NCI-H2107 (cell line): ENCODE measurements around the gene PSMD2.
A peak's percentile ranks its signal among the peaks of the same experiment; 100 is the strongest.

Source experiments
- DNase-seq: peaks from one replicate; lab custom pipeline; 2025; lab: John Stamatoyannopoulos, UW

PSMD2 gene

DNA sequence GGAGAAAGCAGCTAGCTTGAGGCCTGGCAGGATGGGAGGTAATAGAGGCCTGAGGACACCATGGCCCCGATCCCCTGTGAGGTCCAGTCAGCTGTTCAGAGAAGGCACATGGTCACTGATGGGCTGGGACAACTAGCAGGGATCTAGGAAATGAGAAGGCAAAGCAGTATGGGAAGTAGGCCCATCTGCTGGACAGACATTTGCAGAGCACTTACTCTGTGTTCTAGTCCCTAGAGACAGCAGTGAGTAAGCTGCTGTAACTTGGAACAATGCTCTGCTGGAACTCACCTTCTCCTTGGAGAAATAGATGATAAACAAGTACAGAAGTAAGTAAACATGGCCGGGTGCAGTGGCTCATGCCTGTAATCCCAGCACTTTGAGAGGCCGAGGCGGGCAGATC is 16.1 kb upstream of the PSMD2 start:
- no peak for DNase-seq

DNA sequence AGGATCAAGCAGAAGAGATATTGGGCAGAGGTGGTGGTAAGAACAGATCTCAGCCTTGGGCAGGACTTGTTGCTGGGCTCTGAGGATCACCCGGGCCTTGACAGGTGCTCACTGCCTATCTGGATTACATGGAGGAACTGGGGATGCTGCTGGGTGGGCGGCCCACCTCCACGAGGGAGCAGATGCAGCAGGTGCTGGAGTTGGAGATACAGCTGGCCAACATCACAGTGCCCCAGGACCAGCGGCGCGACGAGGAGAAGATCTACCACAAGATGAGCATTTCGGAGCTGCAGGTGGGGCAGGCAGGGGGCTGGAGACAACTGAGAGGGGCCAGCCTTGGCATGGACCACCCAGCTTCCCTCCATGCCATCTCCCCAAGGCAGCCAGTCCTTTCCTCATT is 15.4 kb upstream of the PSMD2 start:
- no peak for DNase-seq

DNA sequence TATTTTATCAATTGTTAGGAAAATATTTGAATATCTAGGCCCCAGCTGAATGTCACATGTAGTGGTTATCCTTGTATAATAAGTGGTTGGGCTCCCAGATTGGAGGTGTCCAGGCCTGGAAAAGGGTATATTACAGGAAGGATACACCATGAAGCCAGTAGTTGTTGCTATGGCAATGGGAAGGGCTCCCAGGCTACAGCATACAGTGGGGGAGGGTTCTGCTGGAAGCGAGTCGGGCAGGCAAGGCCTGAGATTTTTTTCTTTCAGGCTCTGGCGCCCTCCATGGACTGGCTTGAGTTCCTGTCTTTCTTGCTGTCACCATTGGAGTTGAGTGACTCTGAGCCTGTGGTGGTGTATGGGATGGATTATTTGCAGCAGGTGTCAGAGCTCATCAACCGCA is 14.3 kb upstream of the PSMD2 start:
- DNase-seq = peak; percentile 92

DNA sequence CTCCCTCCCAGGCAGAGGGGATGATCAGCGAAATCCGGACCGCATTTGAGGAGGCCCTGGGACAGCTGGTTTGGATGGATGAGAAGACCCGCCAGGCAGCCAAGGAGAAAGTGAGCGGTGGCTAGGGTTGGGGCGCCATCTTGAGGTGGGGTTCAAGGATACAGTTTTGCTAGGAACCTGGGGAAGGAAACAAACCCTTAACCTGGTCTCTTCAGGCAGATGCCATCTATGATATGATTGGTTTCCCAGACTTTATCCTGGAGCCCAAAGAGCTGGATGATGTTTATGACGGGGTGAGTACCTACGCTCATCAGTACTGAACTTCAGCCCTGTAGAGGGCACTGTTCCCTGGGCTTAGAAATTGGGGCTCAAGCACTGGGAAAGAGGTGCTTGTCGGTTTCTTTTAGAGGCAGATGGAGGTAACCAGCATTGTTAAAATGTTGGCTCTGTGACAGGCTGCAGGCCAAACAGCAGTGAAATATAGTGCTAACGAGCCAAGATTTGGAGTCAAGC is 9.6 kb upstream of the PSMD2 start:
- peak; percentile 84 for DNase-seq

DNA sequence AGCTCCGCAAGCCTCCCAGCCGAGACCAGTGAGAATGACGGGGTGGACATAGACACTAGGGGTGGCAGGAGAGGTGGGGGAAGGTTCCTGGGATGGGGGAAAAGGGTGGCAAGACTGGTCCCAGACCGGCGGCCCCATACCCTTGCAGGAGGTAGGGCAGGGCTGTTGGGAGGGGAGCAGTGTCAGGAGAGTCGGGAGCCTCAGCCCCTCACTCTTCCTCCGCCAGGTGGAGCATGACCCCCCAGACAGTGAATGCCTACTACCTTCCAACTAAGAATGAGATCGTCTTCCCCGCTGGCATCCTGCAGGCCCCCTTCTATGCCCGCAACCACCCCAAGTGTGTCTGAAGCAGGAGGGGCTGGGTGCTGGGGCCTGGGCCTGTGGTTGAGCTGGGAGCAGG is 8.7 kb upstream of the PSMD2 start:
- DNase-seq = no peak

DNA sequence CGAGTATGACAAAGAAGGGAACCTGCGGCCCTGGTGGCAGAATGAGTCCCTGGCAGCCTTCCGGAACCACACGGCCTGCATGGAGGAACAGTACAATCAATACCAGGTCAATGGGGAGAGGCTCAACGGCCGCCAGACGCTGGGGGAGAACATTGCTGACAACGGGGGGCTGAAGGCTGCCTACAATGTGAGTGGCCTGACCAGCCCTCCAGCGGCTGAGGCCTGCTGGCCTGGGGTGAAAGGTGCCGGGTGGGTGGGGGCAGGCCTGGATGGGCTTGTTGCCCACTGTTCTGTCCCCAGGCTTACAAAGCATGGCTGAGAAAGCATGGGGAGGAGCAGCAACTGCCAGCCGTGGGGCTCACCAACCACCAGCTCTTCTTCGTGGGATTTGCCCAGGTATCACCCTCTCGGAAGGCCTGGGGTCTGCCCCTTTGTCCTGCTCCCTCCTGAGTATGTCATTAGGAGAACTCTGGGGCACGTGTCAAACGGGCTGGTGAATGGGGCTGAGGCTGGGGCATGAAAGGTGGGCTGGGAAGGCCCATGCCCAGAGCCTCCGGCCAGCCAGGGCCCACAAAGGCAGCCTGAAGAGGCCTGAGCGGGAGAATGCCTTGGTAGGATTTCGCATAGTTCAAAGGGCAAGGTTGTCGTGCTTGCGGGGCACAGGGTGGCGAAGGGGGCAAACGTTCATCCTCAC is 7.8 kb upstream of the PSMD2 start:
- no peak for DNase-seq

DNA sequence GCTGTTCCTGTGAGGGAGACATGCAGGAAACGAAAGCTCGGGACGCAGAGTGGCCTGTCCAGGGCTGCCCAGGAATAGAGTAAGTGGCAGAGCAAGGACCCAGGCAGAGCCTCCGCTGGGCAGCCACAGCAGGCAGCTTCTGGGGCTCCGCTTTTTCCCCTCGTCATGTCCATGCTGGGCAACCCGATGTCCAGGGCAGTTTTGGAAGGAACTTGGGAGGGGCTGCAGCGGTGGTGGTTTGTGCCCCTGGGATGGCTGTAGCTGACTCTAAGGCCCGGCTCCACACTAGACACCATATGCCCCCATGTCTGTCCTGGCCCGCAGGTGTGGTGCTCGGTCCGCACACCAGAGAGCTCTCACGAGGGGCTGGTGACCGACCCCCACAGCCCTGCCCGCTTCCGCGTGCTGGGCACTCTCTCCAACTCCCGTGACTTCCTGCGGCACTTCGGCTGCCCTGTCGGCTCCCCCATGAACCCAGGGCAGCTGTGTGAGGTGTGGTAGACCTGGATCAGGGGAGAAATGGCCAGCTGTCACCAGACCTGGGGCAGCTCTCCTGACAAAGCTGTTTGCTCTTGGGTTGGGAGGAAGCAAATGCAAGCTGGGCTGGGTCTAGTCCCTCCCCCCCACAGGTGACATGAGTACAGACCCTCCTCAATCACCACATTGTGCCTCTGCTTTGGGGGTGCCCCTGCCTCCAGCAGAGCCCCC is 7.1 kb upstream of the PSMD2 start:
- DNase-seq = no peak

DNA sequence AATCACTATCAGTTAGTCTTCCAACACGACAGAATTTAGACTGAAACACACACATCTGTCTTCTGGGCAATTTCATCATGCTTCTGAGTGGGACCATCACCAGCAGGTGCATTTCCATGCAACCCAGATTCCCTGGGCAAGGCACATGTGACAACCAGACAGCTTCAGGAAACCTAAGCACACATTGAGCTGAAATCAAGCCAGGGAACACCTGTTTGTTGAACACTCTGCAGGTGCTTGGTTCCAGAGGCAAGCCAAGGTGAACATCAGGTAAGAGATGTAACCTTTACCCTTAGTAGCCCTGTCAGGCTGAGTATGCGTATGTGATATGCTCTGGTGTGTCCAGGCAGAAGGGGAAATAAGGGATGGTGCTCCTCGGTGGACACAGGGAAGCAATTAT is 3.3 kb upstream of the PSMD2 start:
- DNase-seq = no peak

DNA sequence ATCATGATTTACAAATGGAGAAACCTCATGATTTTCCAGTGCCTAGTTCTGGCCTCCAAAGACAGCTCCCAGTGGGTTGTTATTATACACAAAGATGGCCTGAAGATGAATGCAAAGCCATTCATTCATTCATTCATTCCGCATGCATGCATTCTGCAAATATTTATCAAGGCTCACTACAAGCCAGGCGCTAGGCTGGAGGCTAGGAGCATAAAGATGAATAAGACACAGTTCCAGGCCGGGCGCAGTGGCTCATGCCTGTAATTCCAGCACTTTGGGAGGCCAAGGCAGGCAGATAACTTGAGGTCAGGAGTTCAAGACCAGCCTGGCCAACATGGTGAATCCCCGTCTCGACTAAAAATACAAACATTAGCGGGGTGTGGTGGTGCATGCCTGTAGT is 2.4 kb upstream of the PSMD2 start:
- DNase-seq = no peak

DNA sequence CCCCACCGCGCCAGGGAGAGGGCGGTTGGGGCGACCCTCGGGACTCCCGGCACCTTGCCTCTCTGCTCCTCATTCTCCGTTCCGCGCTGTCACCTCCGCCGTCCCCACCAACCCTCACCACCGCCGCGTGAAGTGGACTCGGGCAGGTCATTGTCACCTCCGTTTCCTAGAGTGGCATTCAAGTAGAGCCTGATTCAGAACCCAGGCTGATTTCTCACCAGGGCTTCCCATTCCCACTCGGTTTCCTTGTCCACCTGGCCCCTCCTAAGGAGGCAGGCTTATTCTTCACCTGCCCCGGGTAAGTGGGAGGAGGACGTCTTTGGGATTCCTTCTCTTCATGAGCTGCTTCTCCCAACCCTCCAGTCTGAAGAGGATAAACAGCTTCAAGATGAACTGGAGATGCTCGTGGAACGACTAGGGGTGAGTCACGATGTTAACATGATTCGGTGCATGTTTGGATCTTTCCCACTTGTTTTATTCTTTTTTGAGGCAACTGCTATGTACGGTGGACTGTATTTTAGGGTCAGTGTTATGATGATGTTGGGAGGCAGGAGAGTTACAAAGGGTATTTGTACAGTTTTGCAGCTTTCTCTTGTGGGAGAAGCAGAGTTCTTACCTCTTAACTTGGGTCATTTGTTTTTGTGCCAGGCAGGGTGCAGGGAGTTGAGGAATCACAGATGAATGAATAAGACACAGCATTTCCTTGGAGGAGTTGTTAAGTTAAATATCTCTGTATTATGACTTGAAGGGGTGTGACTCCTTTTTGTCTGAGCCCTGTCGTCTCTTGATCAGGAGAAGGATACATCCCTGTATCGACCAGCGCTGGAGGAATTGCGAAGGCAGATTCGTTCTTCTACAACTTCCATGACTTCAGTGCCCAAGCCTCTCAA is 692 bp downstream of the PSMD2 start:
- DNase-seq = no peak

DNA sequence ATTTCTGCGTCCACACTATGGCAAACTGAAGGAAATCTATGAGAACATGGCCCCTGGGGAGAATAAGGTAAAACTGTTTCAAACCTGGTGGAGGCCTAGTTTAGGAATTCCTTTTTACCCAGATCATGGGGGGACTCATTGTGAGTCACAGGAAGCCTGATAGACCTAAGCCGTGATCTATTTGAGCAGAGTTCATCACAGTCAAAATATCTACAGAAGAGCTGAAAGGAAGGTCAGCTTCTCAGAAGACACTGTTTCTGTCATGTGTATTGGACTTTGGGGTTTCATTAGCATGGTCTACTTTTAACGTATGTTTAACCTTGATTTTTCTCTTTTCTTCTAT is 1.3 kb downstream of the PSMD2 start:
- DNase-seq = no peak

DNA sequence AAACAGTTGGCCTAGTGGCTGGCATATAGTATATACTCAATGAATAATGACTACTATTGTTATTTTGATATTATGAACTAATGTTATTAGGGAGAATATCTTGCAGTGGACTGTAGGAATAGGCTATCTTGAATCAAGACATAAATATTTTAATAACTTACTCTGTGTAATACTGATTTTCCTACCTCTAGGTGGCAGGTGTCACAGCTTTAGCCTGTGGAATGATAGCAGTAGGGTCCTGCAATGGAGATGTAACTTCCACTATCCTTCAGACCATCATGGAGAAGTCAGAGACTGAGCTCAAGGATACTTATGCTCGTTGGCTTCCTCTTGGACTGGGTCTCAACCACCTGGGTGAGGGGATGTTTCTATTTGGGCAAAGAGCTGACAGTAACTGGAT is 6.5 kb downstream of the PSMD2 start:
- no peak for DNase-seq

DNA sequence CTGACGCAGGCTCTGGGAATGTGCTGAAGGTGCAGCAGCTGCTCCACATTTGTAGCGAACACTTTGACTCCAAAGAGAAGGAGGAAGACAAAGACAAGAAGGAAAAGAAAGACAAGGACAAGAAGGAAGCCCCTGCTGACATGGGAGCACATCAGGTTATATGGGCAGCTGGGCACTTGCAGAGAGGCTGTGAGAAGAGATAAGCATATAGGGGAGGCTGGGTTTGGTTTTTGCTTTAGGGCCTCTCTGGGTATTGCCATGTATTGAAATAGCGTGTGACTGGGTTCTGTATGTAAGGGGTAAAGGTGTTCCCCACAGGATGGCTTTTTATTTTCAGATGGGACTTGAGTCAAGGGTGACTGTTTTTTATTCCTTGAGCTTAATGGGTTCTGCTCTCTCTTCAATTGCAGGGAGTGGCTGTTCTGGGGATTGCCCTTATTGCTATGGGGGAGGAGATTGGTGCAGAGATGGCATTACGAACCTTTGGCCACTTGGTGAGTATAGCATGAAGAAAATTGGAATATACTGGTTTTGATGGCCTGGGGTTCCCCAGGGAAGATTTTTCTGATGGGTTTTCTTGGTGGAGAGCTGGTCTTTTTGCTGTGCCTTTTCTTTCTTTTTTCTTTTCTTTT is 7.4 kb downstream of the PSMD2 start:
- DNase-seq = no peak

DNA sequence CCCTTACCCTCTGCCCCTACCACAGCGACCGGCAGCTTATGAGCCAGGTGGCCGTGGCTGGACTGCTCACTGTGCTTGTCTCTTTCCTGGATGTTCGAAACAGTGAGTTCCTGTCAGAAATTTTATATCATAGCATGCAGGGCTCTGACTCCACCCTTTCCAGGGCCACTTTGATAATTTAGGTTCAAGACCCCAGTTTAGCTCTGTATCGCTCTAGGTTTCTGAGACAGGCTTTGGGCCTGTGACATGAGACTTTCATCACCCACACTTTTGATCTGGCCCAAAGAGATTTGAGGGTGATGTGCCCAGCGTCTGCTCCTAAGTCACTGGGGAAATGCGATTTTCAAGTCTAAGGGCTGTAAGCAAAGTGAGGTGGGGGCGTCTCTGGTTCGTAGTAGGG is 8.9 kb downstream of the PSMD2 start:
- no peak for DNase-seq

DNA sequence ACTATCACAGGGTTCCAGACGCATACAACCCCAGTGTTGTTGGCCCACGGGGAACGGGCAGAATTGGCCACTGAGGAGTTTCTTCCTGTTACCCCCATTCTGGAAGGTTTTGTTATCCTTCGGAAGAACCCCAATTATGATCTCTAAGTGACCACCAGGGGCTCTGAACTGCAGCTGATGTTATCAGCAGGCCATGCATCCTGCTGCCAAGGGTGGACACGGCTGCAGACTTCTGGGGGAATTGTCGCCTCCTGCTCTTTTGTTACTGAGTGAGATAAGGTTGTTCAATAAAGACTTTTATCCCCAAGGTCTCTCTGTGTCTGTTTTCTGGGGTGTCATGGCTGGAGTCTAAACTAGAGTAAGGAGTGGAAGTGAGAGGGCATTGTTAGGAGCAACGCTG is 9.7 kb downstream of the PSMD2 start:
- no peak for DNase-seq

DNA sequence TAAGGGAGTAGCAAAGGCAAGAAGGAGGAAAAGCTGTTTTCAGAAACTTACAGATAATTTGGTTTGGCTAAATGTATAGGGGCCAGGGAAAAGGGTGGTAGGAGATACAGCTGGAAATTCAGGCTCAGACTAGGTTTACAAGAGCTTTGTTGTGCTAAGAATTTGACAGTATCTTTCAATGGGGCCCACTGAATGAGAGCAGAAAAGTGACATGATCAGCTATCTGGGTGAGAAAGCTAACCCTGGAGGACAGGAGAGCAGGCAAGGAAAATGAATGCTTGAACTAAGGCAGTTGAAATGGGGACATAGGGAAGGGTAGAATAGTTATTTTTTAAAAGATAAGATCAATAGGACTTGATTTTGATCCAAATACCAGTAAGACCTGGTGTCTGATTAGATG is 12.6 kb downstream of the PSMD2 start:
- no peak for DNase-seq

DNA sequence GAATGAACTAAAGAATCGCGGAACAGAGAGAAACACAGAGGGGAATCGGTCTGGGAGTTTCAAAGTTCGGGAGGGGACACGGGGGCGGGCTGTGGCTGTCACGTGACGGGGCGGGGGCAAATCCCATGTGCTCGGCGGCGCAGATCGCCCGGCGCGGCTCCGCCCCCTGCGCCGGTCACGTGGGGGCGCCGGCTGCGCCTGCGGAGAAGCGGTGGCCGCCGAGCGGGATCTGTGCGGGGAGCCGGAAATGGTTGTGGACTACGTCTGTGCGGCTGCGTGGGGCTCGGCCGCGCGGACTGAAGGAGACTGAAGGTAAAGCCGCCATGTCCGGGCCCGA is 15.3 kb downstream of the PSMD2 start, which contains the start of gene EIF4G1:
EIF4G1 (plus strand) TSS at position 244 of the 337 bp plus-strand sequence. CDS start 1,191 bp downstream, outside the sequence.
- peak; percentile 98 for DNase-seq

DNA sequence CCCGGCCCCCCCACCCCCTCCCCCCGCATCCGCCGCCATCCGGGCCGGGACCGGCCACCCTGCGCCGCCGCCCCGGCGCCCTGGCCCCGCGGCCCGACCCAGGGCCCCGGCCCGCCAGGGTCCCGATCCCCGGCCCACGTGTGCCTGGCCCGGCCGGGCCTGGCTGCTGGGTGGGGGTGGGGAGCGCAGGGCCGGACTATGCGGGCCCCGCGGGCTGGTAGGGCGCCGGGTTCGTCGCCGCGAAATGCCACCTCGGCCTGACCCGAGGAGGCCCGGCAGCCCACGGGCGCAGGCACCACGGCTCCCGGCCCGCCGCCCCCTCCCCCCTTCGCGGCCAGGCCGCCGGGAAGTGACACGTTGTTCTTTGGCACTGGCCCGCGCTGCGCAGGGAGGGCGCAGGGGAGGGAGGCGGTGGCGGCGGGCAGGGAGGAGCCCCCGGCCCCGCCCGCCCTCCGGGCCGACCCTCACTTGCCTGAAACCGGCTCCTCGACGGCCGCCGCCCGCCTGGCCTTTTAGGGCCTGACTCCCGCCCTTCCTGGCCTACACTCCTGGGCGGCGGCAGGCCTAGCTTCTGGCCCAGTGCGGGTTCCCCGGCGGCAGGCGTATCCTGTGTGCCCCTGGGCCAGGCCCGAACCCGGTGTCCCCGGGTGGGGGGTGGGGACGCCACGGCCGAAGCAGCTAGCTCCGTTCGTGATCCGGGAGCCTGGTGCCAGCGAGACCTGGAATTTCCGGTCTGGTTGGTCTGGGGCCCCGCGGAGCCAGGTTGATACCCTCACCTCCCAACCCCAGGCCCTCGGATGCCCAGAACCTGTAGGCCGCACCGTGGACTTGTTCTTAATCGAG is 15.9 kb downstream of the PSMD2 start:
- DNase-seq = peak; percentile 65

DNA sequence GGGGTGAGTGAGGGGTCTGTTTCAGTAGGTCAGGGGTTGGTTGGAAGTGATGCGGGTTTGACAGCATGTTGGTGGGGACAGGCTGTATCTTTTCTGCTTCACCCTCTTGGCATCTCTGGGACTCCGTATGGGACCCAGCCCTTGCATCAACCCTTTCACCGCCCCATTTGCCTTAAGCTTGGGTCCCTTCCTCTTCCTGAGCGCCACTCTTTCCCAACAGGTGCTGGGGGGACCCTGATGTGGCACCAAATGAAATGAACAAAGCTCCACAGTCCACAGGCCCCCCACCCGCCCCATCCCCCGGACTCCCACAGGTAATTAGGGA is 16.5 kb downstream of the PSMD2 start:
- DNase-seq = no peak

DNA sequence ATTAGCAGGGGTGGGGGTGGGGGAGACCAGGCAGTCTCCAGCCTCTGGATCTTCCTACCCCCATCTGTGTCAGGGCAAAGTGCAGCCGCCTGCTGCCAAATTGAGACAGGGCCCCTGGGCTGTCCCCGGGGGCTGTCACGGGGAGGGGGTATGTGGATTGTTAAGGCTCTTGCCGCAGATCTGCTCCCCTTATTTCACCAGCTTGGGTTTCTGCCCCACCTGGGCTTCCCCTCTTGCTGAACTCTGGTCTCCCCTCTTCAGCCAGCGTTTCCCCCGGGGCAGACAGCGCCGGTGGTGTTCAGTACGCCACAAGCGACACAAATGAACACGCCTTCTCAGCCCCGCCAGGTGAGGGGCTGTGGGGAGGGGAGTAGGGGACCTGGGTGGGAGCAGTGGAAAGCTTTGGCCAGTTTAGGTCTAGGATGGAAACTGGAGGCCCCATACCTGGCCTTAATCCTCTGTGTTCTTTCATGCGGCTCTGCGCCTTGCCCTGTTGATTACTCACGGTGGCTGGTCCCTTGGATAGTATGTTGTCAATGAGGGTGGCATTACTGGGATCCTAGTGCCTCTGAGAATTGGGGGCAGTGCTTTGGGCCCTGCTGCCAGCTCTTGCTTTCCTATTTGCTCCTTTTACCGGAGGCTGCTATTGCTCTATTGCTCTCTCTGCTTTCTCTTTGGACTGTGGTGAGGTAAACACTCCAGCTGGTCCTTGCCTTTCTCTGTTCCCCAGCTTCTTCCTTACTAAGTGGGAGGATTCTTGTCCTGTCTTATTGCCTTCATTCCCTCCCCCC is 17.0 kb downstream of the PSMD2 start:
- DNase-seq = no peak

DNA sequence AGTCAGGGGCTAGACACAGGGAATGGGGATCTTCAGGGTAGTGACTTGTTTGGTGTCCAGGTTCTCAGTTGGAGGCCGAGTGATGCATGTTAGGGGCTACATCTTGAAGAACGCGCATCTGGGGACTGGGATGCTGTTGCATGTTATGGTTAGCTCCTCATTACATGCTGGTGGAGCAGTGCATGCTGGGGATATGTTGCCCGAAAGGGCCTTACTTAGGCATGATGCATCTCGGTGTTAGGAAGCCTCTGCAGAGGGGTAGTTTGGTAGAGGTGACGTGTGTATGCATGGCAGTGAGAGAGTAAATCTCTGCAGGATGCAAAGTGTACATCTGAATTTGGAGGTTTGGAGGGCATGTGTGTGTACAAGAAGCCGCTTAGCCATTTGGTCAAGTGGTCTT is 17.8 kb downstream of the PSMD2 start:
- DNase-seq = no peak
